ENCODE results near the gene MALSU1. TPM values are rescaled to one million over a fixed set of nuclear protein-coding genes. Genes with fewer than 3 reads are reported as not detected.

The MALSU1 gene
- polyA plus RNA-seq, 1 experiment, result 26.5 TPM

DNA sequence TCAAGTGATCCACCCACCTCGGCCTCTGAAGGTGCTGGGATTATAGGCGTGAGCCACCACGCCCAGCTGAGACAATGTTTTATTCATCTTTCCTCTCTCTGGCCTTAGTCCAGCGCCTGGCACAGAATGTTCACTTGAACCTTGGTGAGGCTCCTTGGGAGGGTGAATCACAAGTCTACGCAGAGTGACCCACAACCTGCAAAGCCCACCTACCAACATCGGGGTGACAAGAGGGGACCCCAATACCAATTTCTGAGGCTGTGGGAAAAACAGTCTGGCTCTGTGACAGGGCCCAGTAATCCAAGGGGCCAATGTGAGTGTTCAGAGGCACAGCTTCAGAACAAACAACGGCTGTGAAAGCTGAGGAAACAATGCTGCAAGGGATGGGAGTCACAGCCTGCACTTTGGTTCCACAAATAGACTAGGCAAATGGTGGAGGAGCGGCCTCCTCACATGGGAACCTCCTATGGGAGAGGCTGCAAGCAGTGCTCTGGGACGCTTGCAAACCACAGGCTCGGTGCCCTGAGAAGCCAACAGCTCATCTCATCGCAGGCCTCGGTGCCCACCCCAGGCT, 5.6 kb upstream of the MALSU1 start:
- CTCF ChIA-PET, result interaction anchor here (1.4 to 2.6 kb wide), 3 partner anchors 12 to 169 kb away, joined by 6 to 12 read pairs (median 9); no protein-coding TSS in a partner anchor

DNA sequence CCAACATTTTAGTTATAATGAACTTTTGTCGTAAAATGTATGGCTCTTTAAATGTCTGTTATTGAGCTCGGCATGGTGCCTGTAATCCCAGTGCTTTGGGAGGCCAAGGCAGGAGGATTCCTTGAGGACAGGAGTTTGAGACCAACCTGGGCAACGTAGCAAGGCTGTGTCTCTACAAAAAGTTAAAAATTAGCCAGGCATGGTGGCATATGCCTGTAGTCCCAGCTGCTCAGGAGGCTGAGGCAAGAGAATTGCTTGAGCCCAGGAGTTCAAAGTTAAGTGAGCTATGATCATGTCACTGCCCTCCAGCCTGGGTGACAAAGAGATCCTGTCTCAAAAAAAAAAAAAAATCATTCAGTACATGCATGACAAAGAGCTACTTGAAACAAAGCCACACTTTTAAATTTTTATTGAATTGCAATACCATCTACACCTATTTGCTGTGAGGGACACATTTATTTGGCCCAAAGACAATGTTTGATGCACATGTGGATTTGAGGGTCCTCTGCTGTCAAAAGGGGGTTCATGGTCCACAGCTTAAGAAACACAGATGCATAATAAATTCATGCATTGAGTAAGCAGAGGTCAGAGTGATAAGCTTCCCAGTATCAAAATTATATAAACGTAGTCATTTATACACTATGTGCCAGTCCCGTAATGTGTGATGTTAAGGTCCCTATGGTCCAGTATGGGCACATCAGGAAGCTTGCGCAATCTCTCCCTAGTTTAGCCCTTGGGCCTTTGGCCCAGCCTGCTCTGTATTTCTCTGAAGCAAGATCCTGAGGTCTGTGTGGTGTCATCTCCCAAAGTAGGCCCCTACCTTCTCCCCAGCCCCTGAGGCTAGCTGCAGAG, 4.4 kb upstream of the MALSU1 start:
- TF ChIP-seq, protein P1, sequence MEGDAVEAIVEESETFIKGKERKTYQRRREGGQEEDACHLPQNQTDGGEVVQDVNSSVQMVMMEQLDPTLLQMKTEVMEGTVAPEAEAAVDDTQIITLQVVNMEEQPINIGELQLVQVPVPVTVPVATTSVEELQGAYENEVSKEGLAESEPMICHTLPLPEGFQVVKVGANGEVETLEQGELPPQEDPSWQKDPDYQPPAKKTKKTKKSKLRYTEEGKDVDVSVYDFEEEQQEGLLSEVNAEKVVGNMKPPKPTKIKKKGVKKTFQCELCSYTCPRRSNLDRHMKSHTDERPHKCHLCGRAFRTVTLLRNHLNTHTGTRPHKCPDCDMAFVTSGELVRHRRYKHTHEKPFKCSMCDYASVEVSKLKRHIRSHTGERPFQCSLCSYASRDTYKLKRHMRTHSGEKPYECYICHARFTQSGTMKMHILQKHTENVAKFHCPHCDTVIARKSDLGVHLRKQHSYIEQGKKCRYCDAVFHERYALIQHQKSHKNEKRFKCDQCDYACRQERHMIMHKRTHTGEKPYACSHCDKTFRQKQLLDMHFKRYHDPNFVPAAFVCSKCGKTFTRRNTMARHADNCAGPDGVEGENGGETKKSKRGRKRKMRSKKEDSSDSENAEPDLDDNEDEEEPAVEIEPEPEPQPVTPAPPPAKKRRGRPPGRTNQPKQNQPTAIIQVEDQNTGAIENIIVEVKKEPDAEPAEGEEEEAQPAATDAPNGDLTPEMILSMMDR (IDR thresholded peaks at IDR 0.05; ENCODE audit: insufficient read depth, low read depth, low read length), result no peak
- POLR2A ChIA-PET, result interaction anchor here (0.6 kb wide), 1 partner anchor 63 kb away, joined by 4 read pairs; no protein-coding TSS in a partner anchor
- CTCF ChIA-PET, result interaction anchor here (1.1 to 2.6 kb wide), 5 partner anchors 13 to 25 kb away, joined by 3 to 12 read pairs (median 7); no protein-coding TSS in a partner anchor
- no peak for DNase-seq (ENCODE audit: low read depth)
- Histone ChIP-seq H3K36me3 (ENCODE audit: control insufficient read depth, insufficient read depth, low read length) (no peaks in the 10 kb centered on the region), H3K27me3 (ENCODE audit: control insufficient read depth, insufficient read depth, low read length) (no peaks in the 10 kb centered on the region), H3K4me3 (ENCODE audit: low read depth, low read length) (no peak overlapping the region)

More for the DNA sequence above, 5.6 kb upstream of the MALSU1 start:
- Histone ChIP-seq H3K36me3 (ENCODE audit: control insufficient read depth, insufficient read depth, low read length) (no peaks in the 10 kb centered on the region), H3K27me3 (ENCODE audit: control insufficient read depth, insufficient read depth, low read length) (no peaks in the 10 kb centered on the region), H3K4me3 (ENCODE audit: low read depth, low read length) (no peak overlapping the region)
- POLR2A ChIA-PET, result interaction anchor here (0.6 kb wide), 1 partner anchor 41 kb away, joined by 3 read pairs; no protein-coding TSS in a partner anchor
- TF ChIP-seq, protein P1 (IDR thresholded peaks at IDR 0.05; ENCODE audit: insufficient read depth, low read depth, low read length), result no peak
- no peak for DNase-seq (ENCODE audit: low read depth)

GRCh38 chr7:23295401-23295697, 3.8 kb upstream of the MALSU1 start:
- ChIA-PET POLR2A (no interaction called here), CTCF (interaction anchor here (1.1 to 2.6 kb wide), 4 partner anchors 14 to 26 kb away, joined by 3 to 9 read pairs (median 5); no protein-coding TSS in a partner anchor)
- Histone ChIP-seq H3K4me3 (ENCODE audit: low read depth, low read length) (no peak overlapping the region), H3K27me3 (ENCODE audit: control insufficient read depth, insufficient read depth, low read length) (no peaks in the 10 kb centered on the region), H3K36me3 (ENCODE audit: control insufficient read depth, insufficient read depth, low read length) (no peaks in the 10 kb centered on the region)
- TF ChIP-seq, protein P1 (IDR thresholded peaks at IDR 0.05; ENCODE audit: insufficient read depth, low read depth, low read length), result no peak
- DNase-seq (ENCODE audit: low read depth), result no peak

- Histone ChIP-seq H3K27me3 (ENCODE audit: control insufficient read depth, insufficient read depth, low read length) (no peaks in the 10 kb centered on the region), H3K4me3 (ENCODE audit: low read depth, low read length) (no peak overlapping the region), H3K36me3 (ENCODE audit: control insufficient read depth, insufficient read depth, low read length) (0 out of 2 replicates have a peak, but pooled peaks cover 1% of the 10 kb centered on the region)
- TF ChIP-seq, protein P1 (IDR thresholded peaks at IDR 0.05; ENCODE audit: insufficient read depth, low read depth, low read length), result no peak
- ChIA-PET POLR2A (interaction anchor here (0.6 kb wide), 1 partner anchor 13 kb away, joined by 3 read pairs; no protein-coding TSS in a partner anchor), CTCF (interaction anchor here (0.9 kb wide), 1 partner anchor 12 kb away, joined by 3 read pairs; no protein-coding TSS in a partner anchor)
- DNase-seq (ENCODE audit: low read depth), result no peak
Observed at GRCh38 chr7:23298141-23298881, 828 bp upstream of the MALSU1 start.
